GM19452 (cell line): ENCODE results near the gene FANCB.

Experiments used
- ATAC-seq: cut with Tn5 transposase; IDR thresholded peaks from one replicate; pipeline ENCODE4 v1.9.1; 2021; ENCODE audit not compliant: unreplicated experiment

The FANCB gene

DNA sequence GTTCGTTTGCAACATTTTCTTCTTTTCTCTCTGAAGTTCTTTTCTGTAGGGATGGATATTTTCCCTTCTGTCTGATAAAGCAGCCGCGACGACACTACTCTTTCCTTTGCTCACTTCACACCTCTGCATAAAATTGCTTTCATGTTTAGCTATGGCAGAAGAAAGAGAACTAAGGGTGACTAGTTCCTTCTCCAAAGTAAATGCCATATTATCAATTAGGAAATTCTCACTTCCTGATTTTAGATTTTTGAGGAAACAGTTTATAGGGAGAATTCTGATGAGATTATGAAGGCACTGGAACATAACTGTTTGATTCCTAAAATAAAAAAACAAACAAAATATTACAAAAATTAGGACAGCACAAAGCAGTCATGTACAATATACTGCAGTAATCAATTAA is 29.2 kb downstream of the FANCB start:
- ATAC-seq = no peak

DNA sequence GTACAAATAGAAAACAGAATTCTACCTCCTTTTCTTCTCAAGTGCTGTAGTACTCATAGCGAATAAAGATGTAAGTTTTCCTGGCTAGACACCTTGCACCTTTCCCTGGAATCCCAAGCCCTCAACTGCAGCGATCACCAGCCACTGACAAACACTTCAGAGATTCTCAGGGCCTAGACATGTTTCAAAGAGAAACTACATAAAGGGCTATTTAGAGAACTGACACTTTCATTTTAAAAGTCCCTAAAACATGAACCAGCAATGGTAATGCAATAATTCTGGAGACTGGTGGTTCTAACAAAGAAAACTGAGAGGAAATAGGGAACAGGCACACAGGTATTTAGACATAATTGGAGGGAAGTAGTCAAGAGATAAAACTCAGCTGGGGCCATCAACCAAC is 35.7 kb downstream of the FANCB start:
- ATAC-seq = no peak

DNA sequence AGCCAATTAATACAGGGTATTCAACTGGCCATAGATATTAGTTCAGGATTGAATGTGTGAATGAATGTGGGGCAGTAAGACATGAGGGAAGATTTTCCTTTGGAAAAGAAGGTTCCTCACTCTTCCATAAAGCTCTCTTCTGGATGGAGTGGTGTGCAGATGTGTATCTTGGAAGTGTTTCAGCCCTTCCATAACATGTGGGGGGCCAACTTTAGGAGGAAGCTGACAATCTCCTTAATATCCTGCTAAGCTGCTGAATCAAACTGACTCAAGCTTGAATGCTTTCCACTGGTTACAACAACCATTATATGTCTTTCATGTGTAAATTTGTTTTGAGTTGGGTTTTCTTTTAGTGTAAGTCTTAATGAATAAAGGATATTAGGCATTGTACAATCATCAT is 40.3 kb downstream of the FANCB start:
- no peak for ATAC-seq

- ATAC-seq = no peak
Observed at GRCh38 chrX:14832151-14832550, 40.7 kb downstream of the FANCB start.

DNA sequence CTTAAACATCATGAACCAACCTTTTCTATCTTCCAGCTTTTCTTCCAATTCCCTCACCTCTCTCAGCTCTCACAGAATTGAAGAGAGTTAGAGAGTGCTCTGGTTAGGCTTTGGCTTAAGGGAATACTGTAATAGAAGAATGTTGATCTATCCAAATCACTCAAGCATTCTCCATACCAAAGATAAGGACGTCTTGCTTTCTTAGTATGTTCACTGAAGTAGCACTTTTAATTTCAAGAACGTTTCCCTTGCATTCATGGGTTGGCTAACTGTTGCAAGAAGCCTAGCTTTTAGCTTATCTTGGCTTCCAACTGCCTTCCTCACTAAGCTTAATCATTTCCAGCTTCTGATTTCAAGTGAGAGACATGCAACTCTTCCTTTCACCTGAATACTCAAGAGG is 43.2 kb downstream of the FANCB start:
- no peak for ATAC-seq

- ATAC-seq = no peak
Observed at GRCh38 chrX:14826319-14826718, 46.5 kb downstream of the FANCB start.

- ATAC-seq = no peak
Observed at GRCh38 chrX:14825851-14826250, 47.0 kb downstream of the FANCB start.

DNA sequence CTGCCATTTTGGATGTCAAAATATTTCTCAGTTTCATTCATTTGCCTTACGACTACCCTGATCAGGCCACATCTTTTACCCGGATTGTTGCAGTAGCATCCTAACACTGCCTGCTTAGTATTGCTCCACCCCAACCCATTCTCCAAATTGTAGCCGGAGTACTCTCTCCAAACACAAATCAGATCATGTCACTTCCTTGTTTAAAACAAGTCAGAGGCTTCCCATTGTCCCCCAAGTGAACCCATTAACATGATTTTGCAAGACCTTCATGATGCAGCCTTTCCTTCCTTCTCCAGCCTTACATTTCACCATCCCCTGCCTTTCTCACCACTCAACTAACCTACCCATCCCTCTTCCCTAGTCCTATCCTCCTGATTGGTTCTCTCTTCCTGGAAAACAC is 53.1 kb downstream of the FANCB start:
- no peak for ATAC-seq

DNA sequence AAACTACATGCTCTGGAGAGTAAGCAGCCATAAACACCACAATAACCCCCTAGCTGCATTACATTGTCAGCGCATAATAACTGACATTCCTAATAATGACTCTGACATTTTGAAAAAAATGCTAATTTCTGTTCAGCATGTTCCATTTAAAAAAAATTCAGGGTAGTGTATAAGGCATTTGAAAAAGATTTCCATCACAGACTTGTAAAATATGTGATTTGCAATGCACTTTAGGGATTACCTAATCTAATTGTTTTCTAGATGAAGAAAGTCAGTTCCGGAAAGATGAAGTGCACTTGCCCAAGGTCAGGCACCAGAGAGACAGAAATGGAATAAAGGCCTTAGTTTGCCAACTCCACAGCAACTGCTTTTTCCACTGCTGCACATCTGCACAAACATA is 55.3 kb downstream of the FANCB start:
- ATAC-seq = no peak

DNA sequence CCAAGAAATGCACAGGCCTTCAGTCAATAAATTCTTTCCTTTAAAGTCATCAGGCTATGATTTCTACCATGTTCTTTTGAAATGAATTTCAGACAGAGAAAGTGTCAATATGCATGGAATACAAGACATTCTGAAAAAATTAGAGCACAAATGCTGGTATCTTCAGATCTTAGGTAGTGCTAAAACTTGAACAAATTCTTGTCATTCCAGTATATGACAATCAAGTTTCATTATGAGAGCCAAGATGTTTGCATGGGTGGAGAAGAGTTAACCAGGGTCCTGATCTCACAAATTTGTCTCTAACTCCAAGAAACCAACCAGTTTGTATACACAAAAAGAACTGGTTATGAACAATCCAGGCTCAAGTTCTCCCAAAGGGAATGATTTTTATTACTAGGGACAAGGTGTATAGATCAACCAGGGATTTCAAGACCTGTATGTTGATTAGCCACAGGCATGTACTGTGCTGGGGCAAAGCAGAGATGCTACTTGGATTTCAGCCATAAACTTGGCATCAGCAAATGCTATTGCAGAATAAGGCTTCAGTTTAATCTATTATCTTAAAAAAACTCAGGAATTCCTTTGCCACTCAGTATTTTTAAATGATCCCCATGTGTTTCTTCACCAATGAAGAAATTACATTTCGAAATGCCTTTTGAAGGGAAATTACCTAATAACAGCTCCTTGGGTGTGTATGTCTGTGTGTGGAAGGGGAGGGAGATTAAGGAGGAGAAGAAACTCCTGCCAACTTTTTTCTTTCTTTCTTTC is 69.7 kb downstream of the FANCB start:
- ATAC-seq = no peak

DNA sequence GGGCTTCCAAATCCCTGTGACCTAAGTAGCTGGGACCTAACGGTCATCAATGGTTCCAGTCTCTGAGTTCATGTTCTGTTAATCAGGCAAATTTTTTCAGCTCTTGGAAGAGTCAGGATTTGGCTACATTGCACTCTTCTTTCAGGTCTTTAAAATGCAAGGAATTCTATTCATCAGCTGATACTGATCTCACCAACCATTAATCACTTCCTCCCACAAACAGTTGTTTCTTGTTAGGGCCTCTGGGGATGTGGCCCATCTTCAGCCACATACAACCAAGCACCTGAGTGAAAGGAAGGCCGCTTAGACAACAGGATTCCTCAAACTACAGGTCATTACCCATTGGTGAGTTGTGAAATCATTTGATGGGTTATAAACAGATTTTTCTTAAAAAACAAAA is 71.7 kb downstream of the FANCB start:
- no peak for ATAC-seq

DNA sequence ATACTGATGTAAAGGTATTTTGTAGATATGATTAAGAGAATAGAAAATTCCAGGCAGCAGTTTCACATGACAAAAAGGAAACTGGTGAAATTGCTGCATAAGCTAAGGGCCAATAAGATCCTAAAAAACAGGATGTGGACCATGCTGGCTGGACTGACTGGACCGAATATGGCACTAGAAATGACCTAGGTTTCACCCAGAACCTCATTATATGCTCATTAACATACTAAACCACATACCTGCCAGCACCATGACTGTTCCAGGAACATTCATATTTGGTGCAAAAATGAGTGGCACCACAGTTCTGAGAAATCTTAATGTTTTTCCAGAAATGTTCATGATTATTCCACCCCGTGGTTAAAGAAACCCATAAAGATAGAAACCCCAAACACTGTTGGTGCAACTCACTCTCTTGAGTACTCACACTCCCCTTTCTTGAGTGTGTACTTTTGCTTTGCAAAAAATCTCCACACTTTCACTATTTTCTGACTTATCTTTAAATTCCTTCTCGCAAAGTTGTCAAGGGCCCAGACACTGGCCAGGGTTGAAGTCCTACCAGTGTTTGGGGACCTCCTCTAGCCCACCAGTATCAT is 74.0 kb downstream of the FANCB start:
- ATAC-seq = no peak
